SK-N-SH treated with all-trans-retinoic acid at 6 μM for 48 hours (cell line): ENCODE results near the gene ELMOD3.

Experiments
- ARNTL ChIP-seq: fragments of 450-650 bp; formaldehyde crosslinking; IDR thresholded peaks from 2 replicates; pipeline ENCODE4 v1.5.0; 2020; ENCODE audit warnings: low read depth, mild to moderate bottlenecking, moderate library complexity, borderline replicate concordance
- CREB5 ChIP-seq: fragments of 250-450 bp; sonication (Bioruptor Pico); IDR thresholded peaks from 2 replicates; pipeline ENCODE4 v1.5.1; 2020; ENCODE audit warnings: low read depth, mild to moderate bottlenecking, moderate library complexity
- ESRRG ChIP-seq: fragments of 250-450 bp; sonication (Bioruptor Pico); IDR thresholded peaks from 2 replicates; pipeline ENCODE4 v1.6.1; 2021; ENCODE audit warnings: mild to moderate bottlenecking
- OSR1 ChIP-seq: fragments of 250-450 bp; sonication (Bioruptor Pico); IDR thresholded peaks from 2 replicates; pipeline ENCODE4 v1.8.0; 2022; ENCODE audit warnings: moderate library complexity, mild to moderate bottlenecking, inconsistent platforms
- PATZ1 ChIP-seq: fragments of 250-450 bp; sonication (Bioruptor Pico); IDR thresholded peaks from 2 replicates; pipeline ENCODE4 v1.8.0; 2020; ENCODE audit warnings: mild to moderate bottlenecking, moderate library complexity, borderline replicate concordance
- RARB ChIP-seq: fragments of 250-450 bp; sonication (Bioruptor Pico); IDR thresholded peaks from 2 replicates; pipeline ENCODE4 v1.8.0; 2021; ENCODE audit warnings: mild to moderate bottlenecking, moderate library complexity
- SNAI2 ChIP-seq: fragments of 250-450 bp; sonication (Bioruptor Pico); IDR thresholded peaks from 2 replicates; pipeline ENCODE4 v1.5.0; 2020; ENCODE audit warnings: mild to moderate bottlenecking, moderate library complexity
- TCF4 ChIP-seq: fragments of 250-450 bp; sonication (Bioruptor Pico); IDR thresholded peaks from 2 replicates; pipeline ENCODE4 v1.8.0; 2021; ENCODE audit warnings: mild to moderate bottlenecking, moderate library complexity, borderline replicate concordance
- TOX ChIP-seq: fragments of 250-450 bp; sonication (Bioruptor Pico); IDR thresholded peaks from 2 replicates; pipeline ENCODE4 v1.8.0; 2021; ENCODE audit warnings: mild to moderate bottlenecking, moderate library complexity, borderline replicate concordance
- ZFP3 ChIP-seq: fragments of 250-450 bp; sonication (Bioruptor Pico); IDR thresholded peaks from 2 replicates; pipeline ENCODE4 v1.5.0; 2020; ENCODE audit warnings: mild to moderate bottlenecking, moderate library complexity
- ZNF565 ChIP-seq: fragments of 450-650 bp; formaldehyde crosslinking; conservative IDR thresholded peaks from 2 replicates; pipeline ENCODE4 v1.5.0; 2020; ENCODE audit warnings: low read depth, mild to moderate bottlenecking, moderate library complexity

- no peak for TF ChIP-seq ESRRG (CRISPR knock-in tag)
- TF ChIP-seq TCF4 (CRISPR knock-in tag): no peak
- TF ChIP-seq ZFP3 (CRISPR knock-in tag): no peak
- no peak for TF ChIP-seq PATZ1 (CRISPR knock-in tag)
- no peak for TF ChIP-seq ZNF565 (CRISPR knock-in tag)
- TF ChIP-seq OSR1: no peak
- no peak for TF ChIP-seq CREB5 (CRISPR knock-in tag)
- no peak for TF ChIP-seq TOX
- TF ChIP-seq ARNTL (CRISPR knock-in tag): no peak
- no peak for TF ChIP-seq RARB (CRISPR knock-in tag)
- no peak for TF ChIP-seq SNAI2 (CRISPR knock-in tag)
Measured at GRCh38 chr2:85318222-85319074, 36.1 kb upstream of the ELMOD3 start.
